RWPE2 (cell line): ENCODE data around the gene DUSP6.
A peak's percentile ranks its signal among the peaks of the same experiment; 100 is the strongest.

Experiments
- ATAC-seq: fragments of 200-7000 bp; cut with Tn5 transposase; 3 replicates; pipeline ENCODE4 v1.9.1; 2021; ENCODE audit warnings: low read depth
- DNase-seq: peaks from one replicate; pipeline ENCODE4 v3.0.0-alpha.2; 2020; ENCODE audit warnings: low spot score
- H3K27ac ChIP-seq: fragments of 450-650 bp; 2 replicates; pipeline ENCODE4 v1.5.1; 2017; ENCODE audit warnings: mild to moderate bottlenecking; ENCODE audit not compliant: poor library complexity, severe bottlenecking
- H3K27me3 ChIP-seq: fragments of 250-450 bp; sonication (Bioruptor Pico); 2 replicates; pipeline ENCODE4 v1.5.1; 2021; ENCODE audit warnings: mild to moderate bottlenecking, moderate library complexity; ENCODE audit not compliant: insufficient read depth, poor library complexity, severe bottlenecking
- H3K36me3 ChIP-seq: fragments of 250-450 bp; sonication (Bioruptor Pico); 2 replicates; pipeline ENCODE4 v1.5.1; 2020; ENCODE audit warnings: low read depth, mild to moderate bottlenecking, moderate library complexity
- H3K4me1 ChIP-seq: fragments of 250-450 bp; sonication (Bioruptor Pico); 2 replicates; pipeline ENCODE4 v1.5.1; 2021; ENCODE audit warnings: mild to moderate bottlenecking, moderate library complexity; ENCODE audit not compliant: insufficient read depth, poor library complexity, severe bottlenecking
- H3K4me3 ChIP-seq: fragments of 250-450 bp; sonication (Bioruptor Pico); 2 replicates; pipeline ENCODE4 v1.5.1; 2021; ENCODE audit warnings: mild to moderate bottlenecking, moderate library complexity; ENCODE audit not compliant: severe bottlenecking
- H3K9me3 ChIP-seq: fragments of 250-450 bp; sonication (Bioruptor Pico); 2 replicates; pipeline ENCODE4 v1.5.1; 2021; ENCODE audit warnings: mild to moderate bottlenecking, moderate library complexity; ENCODE audit not compliant: severe bottlenecking
- CTCF ChIP-seq: fragments of 450-650 bp; IDR thresholded peaks from one replicate; pipeline ENCODE4 v1.5.1; 2017; ENCODE audit warnings: mild to moderate bottlenecking, moderate library complexity; ENCODE audit not compliant: poor library complexity, severe bottlenecking

The DUSP6 gene

GRCh38 chr12:89353823-89354611 is 1.7 kb upstream of the DUSP6 start:
- H3K4me3 ChIP-seq, result peak overlapping the region; percentile 40
- peak overlapping the region; percentile 99 for H3K27ac ChIP-seq
- no peaks in the 10 kb centered on the region for H3K27me3 ChIP-seq
- H3K9me3 ChIP-seq, result no peaks in the 10 kb centered on the region
- DNase-seq (peak; percentile 85), ATAC-seq (peak; percentile 45)
- no peak for TF ChIP-seq CTCF
- peaks cover 30% of the 10 kb centered on the region for H3K36me3 ChIP-seq
- peaks cover 35% of the 10 kb centered on the region for H3K4me1 ChIP-seq

- DNase-seq, result peak; percentile 74
- peak; percentile 31 for ATAC-seq
- peaks cover 38% of the 10 kb centered on the region for H3K36me3 ChIP-seq
- peak overlapping the region; percentile 40 for H3K4me3 ChIP-seq
- H3K4me1 ChIP-seq, result peaks cover 32% of the 10 kb centered on the region
- peak overlapping the region; percentile 99 for H3K27ac ChIP-seq
- TF ChIP-seq CTCF, result no peak
- H3K9me3 ChIP-seq, result no peaks in the 10 kb centered on the region
- H3K27me3 ChIP-seq, result no peaks in the 10 kb centered on the region
Observed at GRCh38 chr12:89353188-89353822, 1.0 kb upstream of the DUSP6 start.

- no peak for DNase-seq
- H3K4me1 ChIP-seq, result peaks cover 32% of the 10 kb centered on the region
- H3K9me3 ChIP-seq, result no peaks in the 10 kb centered on the region
- no peaks in the 10 kb centered on the region for H3K27me3 ChIP-seq
- no peak for ATAC-seq
- peaks cover 49% of the 10 kb centered on the region for H3K36me3 ChIP-seq
- peak overlapping the region; percentile 99 for H3K27ac ChIP-seq
- peak overlapping the region; percentile 78 for H3K4me3 ChIP-seq
- no peak for TF ChIP-seq CTCF
Observed at GRCh38 chr12:89352242-89352491, 134 bp downstream of the DUSP6 start.

GRCh38 chr12:89351489-89352241 is 636 bp downstream of the DUSP6 start:
- peaks cover 51% of the 10 kb centered on the region for H3K36me3 ChIP-seq
- H3K27ac ChIP-seq, result peak overlapping the region; percentile 99
- H3K27me3 ChIP-seq, result no peaks in the 10 kb centered on the region
- no peak for ATAC-seq
- no peaks in the 10 kb centered on the region for H3K9me3 ChIP-seq
- TF ChIP-seq CTCF, result no peak
- H3K4me3 ChIP-seq, result peak overlapping the region; percentile 78
- no peak for DNase-seq
- H3K4me1 ChIP-seq, result peaks cover 32% of the 10 kb centered on the region
